ENCODE results near the gene BSCL2.

DNA sequence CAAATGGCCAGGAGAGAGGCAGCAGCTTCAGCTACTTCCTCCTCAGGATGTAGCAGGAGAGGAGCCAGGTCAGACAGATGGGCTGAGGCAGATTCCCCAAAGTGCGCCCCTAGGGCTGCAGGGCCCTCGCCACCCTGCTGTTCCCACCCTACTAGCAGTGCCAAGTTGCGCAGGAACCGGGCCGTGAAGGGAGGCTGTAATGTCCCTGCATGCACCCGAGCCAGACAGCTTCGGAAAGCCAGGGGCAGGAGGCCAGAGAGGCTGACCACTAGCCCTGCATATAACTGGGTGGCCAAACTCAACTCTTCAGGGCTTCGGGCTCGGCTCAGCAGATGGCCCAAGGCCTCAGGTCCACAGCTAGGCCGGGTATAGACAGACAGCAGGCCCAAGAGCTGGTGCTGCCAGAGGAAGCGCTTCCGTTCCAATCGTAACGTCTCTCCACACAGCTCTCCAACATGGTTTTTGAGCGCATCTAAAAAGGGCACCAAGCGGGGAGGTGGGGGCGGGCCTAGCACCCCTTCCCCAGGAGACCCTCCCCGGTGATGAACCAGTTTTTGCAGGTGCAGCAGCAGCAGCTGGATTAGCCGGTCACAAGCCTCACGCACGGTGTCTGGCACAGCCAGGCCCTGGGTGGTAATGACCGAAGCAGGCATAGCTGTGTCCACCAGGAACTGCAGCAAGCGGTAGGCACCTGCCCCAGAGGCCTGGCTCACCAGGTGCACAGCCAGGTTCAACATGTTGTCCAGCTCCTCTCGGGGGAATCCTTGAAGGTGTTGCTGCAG is 58.8 kb downstream of the BSCL2 start:
- TF ChIP-seq, protein P1, sequence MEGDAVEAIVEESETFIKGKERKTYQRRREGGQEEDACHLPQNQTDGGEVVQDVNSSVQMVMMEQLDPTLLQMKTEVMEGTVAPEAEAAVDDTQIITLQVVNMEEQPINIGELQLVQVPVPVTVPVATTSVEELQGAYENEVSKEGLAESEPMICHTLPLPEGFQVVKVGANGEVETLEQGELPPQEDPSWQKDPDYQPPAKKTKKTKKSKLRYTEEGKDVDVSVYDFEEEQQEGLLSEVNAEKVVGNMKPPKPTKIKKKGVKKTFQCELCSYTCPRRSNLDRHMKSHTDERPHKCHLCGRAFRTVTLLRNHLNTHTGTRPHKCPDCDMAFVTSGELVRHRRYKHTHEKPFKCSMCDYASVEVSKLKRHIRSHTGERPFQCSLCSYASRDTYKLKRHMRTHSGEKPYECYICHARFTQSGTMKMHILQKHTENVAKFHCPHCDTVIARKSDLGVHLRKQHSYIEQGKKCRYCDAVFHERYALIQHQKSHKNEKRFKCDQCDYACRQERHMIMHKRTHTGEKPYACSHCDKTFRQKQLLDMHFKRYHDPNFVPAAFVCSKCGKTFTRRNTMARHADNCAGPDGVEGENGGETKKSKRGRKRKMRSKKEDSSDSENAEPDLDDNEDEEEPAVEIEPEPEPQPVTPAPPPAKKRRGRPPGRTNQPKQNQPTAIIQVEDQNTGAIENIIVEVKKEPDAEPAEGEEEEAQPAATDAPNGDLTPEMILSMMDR (IDR thresholded peaks at IDR 0.05): no peak
- TF ChIP-seq POLR2A (IDR thresholded peaks at IDR 0.05): no peak
